ENCODE data around the gene ALG10B. TPM values are rescaled to one million over a fixed set of nuclear protein-coding genes. Genes with fewer than 3 reads are reported as not detected.

Gene ALG10B
- total and polyA plus RNA-seq, 2 of the 4 experiments (the other 2 are of a cell fraction), result 2.9 to 3.6 TPM

GRCh38 chr12:38350342-38351174, 34.0 kb downstream of the ALG10B start:
- dilution Hi-C loops (cut with HindIII; ENCODE audit: low sequenced_read_pairs, unreplicated experiment), result no loop called here
- Histone ChIP-seq H2AFZ (replicated peaks; ENCODE audit: low read length, poor library complexity) (no peak overlapping the region), H4K8ac (ENCODE audit: low read depth in 2 of 2, low read length in 2 of 2) (no peak overlapping the region), H2BK5ac (ENCODE audit: low read depth, low read length, poor library complexity, severe bottlenecking) (no peak overlapping the region), H3K18ac (ENCODE audit: low read depth, low read length) (no peak overlapping the region), H3K9ac (ENCODE audit: low read depth, low read length) (no peak overlapping the region), H4K5ac (ENCODE audit: low read depth, low read length) (no peak overlapping the region), H2BK15ac (ENCODE audit: low read depth, low read length) (no peak overlapping the region), H3K4me2 (ENCODE audit: low read depth, low read length) (no peak overlapping the region), H2BK120ac (ENCODE audit: low read depth, low read length) (no peak overlapping the region), H3K9me1 (ENCODE audit: insufficient read depth, low read length) (no peaks in the 10 kb centered on the region), H3K9me3 (ENCODE audit: control insufficient read depth, insufficient read depth, low read length) (no peaks in the 10 kb centered on the region), H4K20me1 (ENCODE audit: insufficient read depth, low read length) (no peaks in the 10 kb centered on the region), H2AK9ac (replicated peaks; ENCODE audit: low read depth, low read length, poor library complexity) (no peak overlapping the region), H3K36me3 (ENCODE audit: control insufficient read depth, insufficient read depth, low read length) (no peaks in the 10 kb centered on the region), H3K79me1 (ENCODE audit: low read depth in 1 of 2, low read length in 2 of 2) (no peaks in the 10 kb centered on the region), H2AK5ac (ENCODE audit: low read depth, low read length) (no peak overlapping the region), H3K4ac (ENCODE audit: low read depth, low read length) (no peak overlapping the region), H3K14ac (replicated peaks; ENCODE audit: low read depth, low read length) (no peak overlapping the region), H3K27me3 (ENCODE audit: control insufficient read depth, insufficient read depth, low read length) (no peaks in the 10 kb centered on the region), H3K4me1 (ENCODE audit: control insufficient read depth, insufficient read depth, low read length) (no peaks in the 10 kb centered on the region), H4K91ac (ENCODE audit: insufficient read depth, low read depth, low read length) (no peak overlapping the region), H3K27ac (ENCODE audit: insufficient read depth, low read length) (no peak overlapping the region), H2BK20ac (ENCODE audit: low read depth, low read length) (no peak overlapping the region), H3K23ac (ENCODE audit: low read depth, low read length) (no peak overlapping the region), H3K4me3 (ENCODE audit: insufficient read depth, low read depth, low read length) (no peak overlapping the region), H3K56ac (ENCODE audit: extremely low read depth, insufficient read depth, low read length) (no peak overlapping the region)
- WGBS, 2 experiments (ENCODE audit: extremely low coverage in 2 of 2, insufficient read length in 1 of 2), result no CpG with 5 or more reads among the region's 4 CpGs
- DNase-seq (no peak), ATAC-seq (ENCODE audit: low read depth) (no peak)
- intact Hi-C loops (cut with micrococcal nuclease), result no loop called here
- ChIA-PET CTCF (no interaction called here), POLR2A (ENCODE audit: unreplicated experiment) (no interaction called here)
- TF ChIP-seq RFX5 (IDR thresholded peaks at IDR 0.05; ENCODE audit: low read depth, low read length) (no peak), MAFK (IDR thresholded peaks at IDR 0.05; ENCODE audit: low read depth, low read length) (no peak), RAD21 (IDR thresholded peaks at IDR 0.05; ENCODE audit: low read length) (no peak), SMC3 (IDR thresholded peaks at IDR 0.05; ENCODE audit: low read depth, low read length) (no peak), CEBPB (IDR thresholded peaks at IDR 0.05; ENCODE audit: low read depth, low read length) (no peak), FOS (IDR thresholded peaks at IDR 0.05; ENCODE audit: low read depth, low read length) (no peak), MAZ (IDR thresholded peaks at IDR 0.05; ENCODE audit: borderline replicate concordance, low read depth, low read length) (no peak), MXI1 (IDR thresholded peaks at IDR 0.05; ENCODE audit: borderline replicate concordance, low read depth, low read length) (no peak), POLR2A (IDR thresholded peaks at IDR 0.05; ENCODE audit: low read depth, low read length) (no peak), NFE2L2 (IDR thresholded peaks at IDR 0.05; ENCODE audit: low read depth, low read length) (no peak), BHLHE40 (IDR thresholded peaks at IDR 0.05; ENCODE audit: low read depth, low read length) (no peak), CTCF (conservative IDR thresholded peaks at IDR 0.05; ENCODE audit: low read depth, low read length) (no peak), ELK1 (IDR thresholded peaks at IDR 0.05; ENCODE audit: borderline replicate concordance, low read depth, low read length) (no peak), CHD1 (IDR thresholded peaks at IDR 0.05; ENCODE audit: low read depth, low read length) (no peak)
- TF ChIP-seq, protein P1, sequence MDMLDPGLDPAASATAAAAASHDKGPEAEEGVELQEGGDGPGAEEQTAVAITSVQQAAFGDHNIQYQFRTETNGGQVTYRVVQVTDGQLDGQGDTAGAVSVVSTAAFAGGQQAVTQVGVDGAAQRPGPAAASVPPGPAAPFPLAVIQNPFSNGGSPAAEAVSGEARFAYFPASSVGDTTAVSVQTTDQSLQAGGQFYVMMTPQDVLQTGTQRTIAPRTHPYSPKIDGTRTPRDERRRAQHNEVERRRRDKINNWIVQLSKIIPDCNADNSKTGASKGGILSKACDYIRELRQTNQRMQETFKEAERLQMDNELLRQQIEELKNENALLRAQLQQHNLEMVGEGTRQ (IDR thresholded peaks at IDR 0.05; ENCODE audit: low read depth, low read length), result no peak
- in situ Hi-C loops (cut with MboI; ENCODE audit: low sequenced_read_pairs), result no loop called here
- no TSS peak for BruUV-seq (replicated peaks)
